HG02642 (cell line): ENCODE measurements around the gene NUDT6.
"Not testable (repeated sequence)": the region's sequence is repeated elsewhere in the genome, so short reads cannot be mapped to it uniquely, and the experiment has no call there.

Source experiments
- ATAC-seq: cut with Tn5 transposase; IDR thresholded peaks from one replicate; pipeline ENCODE4 v1.9.1; 2021; ENCODE audit warnings: mild to moderate bottlenecking; ENCODE audit not compliant: unreplicated experiment, poor library complexity

The NUDT6 gene, protein sequence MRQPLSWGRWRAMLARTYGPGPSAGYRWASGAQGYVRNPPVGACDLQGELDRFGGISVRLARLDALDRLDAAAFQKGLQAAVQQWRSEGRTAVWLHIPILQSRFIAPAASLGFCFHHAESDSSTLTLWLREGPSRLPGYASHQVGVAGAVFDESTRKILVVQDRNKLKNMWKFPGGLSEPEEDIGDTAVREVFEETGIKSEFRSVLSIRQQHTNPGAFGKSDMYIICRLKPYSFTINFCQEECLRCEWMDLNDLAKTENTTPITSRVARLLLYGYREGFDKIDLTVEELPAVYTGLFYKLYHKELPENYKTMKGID

DNA sequence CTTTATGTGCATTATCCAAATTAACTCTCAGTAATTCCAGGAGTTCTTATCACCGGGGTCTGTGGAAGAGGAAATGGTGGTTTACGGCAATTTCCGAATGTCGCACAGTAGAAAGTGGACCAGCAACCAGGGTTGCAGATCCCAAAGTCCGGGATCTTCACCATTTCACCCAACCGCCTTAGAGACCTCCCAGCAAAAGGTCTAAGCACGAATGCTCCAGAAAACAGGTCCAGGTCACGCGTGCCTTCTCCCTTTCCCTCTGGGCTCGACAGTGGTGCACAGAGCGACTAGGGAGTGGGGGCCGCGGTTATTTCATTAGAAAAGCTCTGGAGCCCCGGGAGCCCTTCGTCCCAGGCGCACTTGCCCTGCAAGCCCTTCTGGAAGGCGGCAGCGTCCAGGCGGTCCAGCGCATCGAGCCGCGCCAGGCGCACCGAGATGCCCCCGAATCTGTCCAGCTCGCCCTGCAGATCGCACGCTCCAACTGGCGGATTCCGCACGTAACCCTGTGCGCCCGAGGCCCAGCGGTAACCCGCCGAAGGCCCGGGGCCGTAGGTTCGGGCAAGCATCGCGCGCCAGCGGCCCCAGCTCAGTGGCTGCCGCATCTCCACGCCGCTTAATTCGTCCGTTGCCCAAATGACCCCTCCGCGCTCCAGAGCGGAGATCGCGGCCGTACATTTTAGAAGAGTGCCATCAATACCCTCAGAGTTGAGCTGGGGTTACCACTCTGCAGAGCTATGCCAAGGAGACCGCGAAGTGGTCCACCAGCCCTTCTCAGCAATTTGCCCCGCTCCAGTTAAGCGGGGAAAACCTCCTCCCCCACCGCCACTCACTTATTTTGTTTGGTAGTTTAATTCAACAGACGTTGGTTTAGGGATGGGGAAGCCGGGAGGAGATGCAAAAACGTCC lies at the start of gene NUDT6:
TSS of gene NUDT6 (minus strand) at position 627 of the 906 bp plus-strand sequence. CDS start at position 602, 25 bp downstream.
- peak; percentile 70 for ATAC-seq

DNA sequence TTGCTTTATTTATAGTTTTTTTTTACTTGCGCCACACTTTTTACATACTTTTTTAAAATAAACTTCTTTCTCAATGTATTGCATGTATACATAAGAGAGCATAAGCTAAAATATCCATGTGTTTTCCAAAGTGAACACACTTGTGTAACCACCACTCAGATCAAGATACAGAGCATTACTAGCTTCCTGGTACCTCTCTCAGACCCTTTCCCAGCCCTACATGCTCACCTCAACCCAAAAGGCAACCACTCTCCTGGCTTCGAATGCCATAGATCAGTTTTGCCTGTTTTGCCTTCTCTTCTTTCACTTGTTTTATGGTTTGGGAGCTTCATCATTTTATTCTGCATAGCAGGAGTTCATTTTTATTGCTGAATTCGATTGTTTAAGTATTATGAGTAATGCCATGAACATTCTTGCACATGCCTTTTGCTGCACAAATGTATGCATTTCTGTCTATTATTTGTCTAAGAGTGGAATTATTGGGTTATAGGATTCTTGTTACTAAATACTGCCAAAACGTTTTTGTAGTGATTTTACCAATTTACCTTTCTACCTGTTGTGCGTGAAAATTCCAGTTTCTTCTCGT lies 45.9 kb upstream of the NUDT6 start:
- ATAC-seq = no peak

DNA sequence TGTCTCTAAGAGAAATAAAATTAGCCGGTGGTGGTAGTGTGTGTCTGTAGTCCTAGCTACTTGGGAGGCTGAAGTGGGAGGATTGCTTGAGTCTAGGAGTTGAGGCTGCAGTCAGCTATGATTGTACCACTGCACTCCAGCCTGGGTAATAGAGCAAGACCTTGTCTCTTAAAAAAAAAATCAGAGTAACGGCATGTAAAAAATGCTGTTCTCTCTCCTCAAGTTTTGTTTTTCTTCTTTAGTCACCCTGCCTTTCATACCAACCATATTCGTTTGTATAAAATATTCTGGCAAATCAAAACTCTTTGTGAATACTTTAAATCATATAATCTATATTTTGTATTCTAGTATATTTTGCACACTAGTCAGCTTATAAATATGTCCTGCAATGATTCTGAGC lies 44.8 kb upstream of the NUDT6 start:
- ATAC-seq = no peak

DNA sequence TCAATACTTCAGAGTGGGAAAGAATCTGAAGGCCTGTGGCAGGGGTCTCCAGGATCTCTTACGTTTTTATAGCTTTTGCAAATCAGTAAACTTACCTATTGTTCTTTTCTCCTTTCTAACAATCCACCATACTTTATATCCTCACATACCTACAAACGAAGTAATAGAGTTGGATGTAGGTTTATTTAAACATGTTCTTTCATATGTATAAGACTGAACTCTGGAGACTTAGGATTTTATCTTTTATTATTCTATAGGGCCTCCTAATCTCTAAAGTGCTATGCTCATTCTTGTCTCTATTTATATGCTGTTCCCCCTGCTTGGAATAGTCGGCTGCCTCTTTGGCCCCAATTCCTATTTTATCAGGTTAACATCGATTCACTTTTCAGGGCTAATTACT lies 43.8 kb upstream of the NUDT6 start:
- ATAC-seq = no peak

DNA sequence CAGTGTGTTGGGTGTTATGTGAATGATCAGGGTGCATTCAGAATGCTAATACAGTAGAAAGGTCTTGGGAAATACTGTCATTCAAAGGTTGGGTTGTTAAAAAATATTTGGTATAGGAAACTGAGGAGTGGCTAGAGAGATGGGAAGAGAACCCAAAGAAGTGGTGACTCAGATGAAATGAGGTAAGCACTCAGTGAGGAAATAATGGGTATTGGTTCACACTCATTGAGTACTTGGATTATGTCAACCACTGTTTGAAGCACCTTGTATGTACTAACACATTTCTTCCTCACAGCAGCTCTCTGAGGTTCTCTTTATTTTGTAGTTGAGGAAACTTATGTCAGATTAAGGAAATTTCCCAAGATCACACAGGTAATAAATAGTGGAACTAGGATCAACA lies 40.8 kb upstream of the NUDT6 start:
- ATAC-seq = no peak

DNA sequence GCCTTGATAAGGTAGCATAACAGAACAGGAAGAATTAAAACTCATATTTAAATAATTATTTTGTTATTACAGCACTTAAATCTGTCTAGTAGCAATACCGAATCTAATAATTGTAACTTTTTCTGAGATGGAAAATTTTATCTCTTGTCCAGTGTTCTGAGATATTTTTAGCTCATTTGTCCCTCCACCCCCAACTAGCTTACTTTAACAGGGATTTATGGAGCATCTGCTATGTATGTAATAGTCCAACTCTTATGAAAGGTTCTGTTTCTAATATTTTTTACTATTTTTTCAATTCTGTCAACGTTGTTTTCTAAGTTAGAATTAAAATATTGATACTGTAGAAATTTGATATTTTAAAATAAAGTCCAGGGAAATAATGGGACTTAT lies 38.2 kb upstream of the NUDT6 start:
- no peak for ATAC-seq

DNA sequence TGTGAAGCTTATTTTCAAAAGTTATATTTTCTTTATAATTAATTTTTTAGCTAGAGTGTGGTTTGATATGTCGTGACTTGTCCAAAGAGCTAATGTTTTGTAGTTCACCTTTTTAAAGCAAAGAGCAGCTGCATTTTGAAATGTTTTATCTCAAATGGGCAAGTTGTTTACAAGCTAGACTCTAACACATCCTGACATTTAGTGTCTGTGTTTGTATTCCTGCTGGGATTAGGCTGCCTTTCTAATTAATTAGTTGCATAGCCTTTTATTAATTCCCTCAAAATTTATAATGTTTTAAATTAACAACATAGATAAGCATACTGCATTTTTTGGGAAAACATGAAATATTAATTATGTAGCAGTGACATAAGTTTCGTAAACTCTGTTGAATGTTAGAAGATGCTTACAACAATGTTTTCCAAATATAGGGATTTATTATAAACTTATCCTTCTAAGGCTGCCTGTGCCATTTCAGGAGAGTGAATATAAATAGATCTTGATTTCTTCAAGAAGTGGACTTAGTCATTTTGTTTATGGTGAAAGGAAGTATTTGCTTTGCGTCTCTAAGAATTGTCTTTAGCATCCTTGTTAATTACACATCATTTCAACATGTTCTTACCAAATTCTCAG lies 37.7 kb upstream of the NUDT6 start:
- ATAC-seq = no peak

DNA sequence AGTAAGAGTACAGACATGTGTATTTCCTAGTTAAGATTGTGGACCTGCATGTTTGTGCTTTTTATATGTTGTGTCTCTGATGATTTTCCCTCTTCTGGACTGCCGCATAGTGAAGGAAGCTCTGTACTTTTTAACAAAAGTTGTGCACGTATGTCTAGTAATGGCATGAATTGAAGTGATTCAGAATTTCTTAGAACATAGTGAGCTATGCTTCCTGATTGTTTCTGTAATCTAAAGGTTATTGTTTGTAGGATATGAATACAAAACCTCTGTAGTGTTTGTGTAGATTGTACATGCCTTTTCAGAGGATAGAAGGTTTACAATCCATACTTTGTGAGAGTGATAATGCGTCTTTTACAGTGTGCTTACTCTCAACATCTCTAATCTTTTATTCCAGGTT lies 37.0 kb upstream of the NUDT6 start:
- ATAC-seq = no peak

DNA sequence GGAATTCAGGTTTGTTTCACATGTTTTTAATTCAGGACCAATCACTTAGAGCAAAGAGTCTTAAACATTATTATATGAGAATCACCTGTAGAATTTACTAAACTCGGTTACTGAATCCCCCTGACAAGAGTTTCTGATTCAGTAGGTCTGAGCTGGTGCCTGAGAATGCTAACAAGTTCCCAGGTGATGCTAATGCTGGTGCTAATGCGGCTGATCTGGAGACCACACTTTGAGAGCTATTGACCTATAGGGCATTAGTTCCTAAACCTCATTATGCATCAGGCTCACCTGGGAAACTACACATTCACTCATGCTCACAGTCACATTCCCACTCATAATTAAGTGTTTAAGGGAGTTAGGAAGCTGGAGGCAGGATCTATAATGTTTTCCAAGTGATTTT lies 36.1 kb upstream of the NUDT6 start:
- no peak for ATAC-seq

DNA sequence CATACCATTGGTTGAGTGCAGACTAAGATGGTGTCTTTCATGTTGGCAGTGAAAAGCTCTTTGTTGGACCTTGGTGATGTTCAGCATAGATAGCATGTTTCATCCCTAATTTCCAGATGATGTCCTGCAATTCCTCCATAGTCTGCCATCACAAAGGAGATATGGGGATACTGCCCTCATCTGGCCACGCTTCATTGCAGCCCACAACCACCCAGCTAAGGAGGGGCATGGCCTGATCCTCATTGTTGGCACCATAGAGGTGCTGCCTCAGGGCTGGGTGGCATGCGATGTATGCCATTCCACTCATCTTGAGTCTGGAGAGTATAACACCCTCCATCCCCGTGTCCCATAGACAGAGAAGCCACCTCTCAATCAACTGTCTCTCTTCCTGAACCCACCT lies 31.5 kb upstream of the NUDT6 start:
- no peak for ATAC-seq

DNA sequence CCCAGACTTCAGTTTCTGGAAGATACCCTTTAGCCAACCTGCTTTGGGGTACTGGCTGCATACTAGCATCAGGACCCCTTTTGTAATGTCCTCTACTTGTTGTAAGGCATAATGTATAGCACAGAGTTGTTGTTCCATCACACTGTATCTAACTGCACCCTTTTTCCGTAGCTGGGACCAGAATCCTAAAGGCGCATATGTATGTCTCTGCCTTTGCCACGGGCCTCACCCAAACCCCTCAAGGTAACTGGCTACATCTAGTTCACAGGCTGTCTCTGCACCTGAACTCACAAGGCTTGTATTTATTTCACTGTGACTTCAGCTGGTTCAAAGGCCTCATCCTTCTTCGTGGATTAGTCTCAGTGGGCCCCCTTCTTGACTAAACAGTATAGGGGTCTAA lies 29.6 kb upstream of the NUDT6 start:
- ATAC-seq = no peak

DNA sequence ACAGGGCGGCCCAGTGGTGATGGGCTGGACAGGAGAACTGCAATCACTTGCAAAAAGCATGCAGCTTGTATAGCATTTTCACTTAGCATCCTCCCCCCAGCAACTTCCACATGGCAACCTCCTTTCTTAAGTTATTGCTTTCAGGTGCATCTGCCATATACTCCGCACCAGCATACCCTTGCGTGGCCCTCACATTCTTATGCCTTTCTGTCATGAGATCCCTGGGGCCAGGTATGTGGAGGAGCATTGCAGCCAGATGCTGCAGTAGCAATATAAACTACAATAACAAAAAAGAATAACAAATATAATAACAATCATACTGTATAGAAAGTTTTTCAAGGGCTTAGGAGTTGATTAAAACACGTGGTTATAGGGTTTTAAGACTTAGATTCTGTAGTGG lies 26.3 kb upstream of the NUDT6 start:
- no peak for ATAC-seq

DNA sequence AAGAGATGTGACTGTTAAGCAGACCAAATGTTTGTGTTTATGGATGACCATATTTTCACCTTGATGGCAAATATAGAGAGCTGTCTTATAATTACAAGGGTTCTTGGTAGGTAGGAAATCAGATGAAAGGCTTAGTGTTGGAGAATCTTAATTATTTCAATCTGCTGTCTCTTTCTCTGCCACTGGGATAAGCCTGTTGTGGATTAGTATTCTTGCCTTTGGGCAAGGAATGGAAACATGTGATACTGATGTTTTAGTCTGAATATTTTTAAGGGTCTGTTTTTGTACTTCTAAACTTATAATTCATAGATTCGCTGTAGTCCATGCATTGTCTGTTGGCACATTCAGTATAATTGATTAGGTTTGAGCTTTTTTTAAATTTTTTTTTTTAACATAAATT lies 23.7 kb upstream of the NUDT6 start:
- no peak for ATAC-seq

DNA sequence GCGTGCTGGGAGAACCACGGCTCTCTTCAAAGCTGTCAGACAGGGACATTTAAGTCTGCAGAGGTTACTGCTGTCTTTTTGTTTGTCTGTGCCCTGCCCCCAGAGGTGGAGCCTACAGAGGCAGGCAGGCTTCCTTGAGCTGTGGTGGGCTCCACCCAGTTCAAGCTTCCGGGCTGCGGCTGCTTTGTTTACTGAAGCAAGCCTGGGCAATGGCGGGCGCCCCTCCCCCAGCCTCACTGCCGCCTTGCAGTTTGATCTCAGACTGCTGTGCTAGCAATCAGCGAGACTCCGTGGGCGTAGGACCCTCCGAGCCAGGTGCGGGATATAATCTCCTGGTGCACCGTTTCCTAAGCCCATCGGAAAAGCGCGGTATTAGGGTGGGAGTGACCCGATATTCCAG lies 22.7 kb upstream of the NUDT6 start:
- ATAC-seq = not testable (repeated sequence)

DNA sequence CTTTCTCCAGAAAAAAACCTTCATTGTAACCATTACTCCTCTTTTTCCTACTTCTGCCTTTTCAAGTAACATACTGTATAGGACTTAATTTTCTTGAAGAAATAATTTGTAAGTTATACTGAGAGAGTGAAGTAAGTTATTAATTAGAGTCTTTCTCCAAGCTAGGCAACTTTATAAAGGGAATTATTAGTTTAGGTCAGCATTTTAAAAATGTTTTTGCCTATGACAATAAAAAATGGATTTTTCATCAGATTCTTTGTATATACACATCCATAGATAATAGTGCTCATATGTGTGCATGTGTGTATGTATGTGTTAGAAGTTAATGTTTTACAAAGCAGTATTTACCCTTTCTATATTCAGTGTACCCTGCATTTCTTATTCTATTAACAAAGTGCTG lies 10.4 kb upstream of the NUDT6 start:
- no peak for ATAC-seq

DNA sequence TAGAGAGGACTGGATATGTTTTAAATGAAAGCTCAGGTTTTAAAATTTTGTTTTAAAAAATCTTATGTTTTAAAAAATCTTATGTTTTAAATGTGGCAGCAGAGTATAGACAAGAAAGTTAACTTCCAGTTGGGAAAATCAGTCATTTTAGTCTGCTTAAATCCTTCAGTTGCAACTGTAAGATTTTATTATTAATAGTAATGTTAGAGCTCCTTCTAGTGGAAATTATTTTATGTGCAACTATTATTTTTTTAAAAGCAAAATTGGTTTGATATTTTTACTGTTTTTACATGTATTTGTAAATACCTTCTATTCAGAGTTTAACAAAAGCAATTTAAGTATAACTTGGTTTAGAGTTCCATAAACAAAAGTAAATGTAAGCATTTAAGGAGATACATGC lies 8.5 kb upstream of the NUDT6 start:
- ATAC-seq = no peak

DNA sequence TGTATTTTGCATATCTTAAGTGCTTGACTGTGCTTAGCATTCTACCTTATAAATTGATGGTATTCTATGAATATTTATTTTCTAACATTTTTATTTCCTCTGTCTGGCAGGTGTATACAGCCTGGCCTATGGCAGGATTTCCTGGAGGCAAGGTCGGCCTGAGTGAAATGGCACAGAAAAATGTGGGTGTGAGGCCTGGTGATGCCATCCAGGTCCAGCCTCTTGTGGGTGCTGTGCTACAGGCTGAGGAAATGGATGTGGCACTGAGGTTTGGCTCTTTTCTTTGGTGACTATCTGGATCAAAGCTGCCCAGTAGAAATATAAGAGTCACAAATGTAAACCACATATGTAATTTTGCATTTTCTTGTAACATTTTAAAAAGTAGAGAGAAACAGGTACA lies 6.5 kb upstream of the NUDT6 start:
- no peak for ATAC-seq

DNA sequence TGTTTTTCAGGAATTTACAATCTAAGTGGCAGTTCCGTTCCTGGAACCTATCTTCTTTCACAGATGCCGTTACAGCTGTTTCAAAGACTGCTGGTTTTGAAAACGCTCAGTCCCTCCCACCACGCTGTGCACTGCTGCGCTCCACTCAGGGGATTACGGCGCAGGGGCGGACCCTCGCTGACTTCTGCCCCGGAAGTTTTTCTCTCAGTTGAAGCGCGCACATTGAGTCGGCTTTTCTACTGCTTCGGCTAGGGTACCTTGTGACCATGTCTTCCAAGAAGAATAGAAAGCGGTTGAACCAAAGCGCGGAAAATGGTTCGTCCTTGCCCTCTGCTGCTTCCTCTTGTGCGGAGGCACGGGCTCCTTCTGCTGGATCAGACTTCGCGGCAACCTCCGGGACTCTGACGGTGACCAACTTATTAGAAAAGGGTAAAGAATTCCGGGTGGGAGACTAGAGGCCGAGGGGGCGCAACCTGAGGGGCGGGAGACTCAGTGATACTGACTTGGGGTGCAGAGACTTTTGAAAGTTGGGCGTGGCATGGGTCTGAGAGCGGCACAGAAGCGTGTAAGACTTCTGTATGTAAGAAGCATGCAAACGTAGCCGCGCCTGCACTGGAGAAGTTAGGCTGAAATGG lies 597 bp upstream of the NUDT6 start:
- peak; percentile 98 for ATAC-seq

DNA sequence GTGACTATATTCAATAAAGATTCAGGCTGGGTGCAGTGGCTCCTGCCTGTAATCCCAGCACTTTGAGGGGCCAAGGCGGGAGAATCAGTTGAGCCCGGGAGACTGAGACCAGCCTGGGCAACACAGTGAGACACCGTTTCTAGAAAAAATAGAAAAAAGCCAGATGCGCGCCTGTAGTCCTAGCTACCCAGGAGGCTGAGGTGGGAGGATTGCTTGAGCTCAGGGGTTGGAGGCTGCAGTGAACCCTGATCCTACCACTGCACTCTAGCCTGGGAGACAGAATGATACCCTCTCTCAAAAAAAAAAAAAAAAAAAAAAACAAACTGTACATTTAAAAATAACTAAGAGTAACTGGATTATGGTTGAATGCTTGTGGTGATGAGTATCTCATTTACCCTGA lies 1.1 kb downstream of the NUDT6 start:
- ATAC-seq = no peak

DNA sequence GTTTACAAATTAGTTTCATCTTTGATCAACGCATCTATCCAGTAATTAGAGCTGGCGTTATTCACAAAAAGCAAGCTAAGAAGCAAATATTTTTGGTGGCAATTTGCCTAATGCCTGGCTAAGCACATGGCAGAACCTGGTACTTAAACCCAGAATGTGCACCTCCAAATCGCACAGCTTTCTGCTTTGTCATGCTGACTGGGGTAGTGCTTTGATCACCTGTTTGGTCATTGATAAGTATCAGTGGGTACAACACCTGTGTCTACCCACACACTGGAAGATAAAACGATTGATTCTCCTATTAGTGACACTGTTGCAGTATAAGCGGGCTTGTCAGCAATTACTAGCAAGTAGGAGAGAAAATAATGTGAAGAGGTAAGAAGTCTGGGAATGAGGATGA lies 1.9 kb downstream of the NUDT6 start:
- no peak for ATAC-seq
